Gastrocnemius medialis (tissue), 4 donors: Measurements from ENCODE around the gene ATG5.

Experiments used
- CTCF ChIP-seq, 5 experiments: fragments of 450-650 bp in 3 of 5; fragments of 200-600 bp in 2 of 5; sonication (generic) in 2 of 5; IDR thresholded peaks in 4 of 5; conservative IDR thresholded peaks in 1 of 5; 1 replicate in 4 of 5; 2 replicates in 1 of 5; pipeline ENCODE4 v1.5.1; 2016 to 2019; ENCODE audit warnings: antibody characterized with exemption in 5 of 5, mild to moderate bottlenecking in 3 of 5, moderate library complexity in 3 of 5
- POLR2A ChIP-seq, 2 donors: fragments of 450-650 bp; IDR thresholded peaks; one replicate each; pipeline ENCODE4 v1.6.1; 2017; ENCODE audit warnings: antibody characterized with exemption in 2 of 2, mild to moderate bottlenecking in 2 of 2, moderate library complexity in 2 of 2

- TF ChIP-seq CTCF (IDR thresholded peaks at IDR 0.05 in 4 of 5, conservative IDR thresholded peaks at IDR 0.05 in 1 of 5) (no peak), POLR2A (IDR thresholded peaks at IDR 0.05) (no peak)
Observed at GRCh38 chr6:106247733-106248132, 77.8 kb downstream of the ATG5 start.
